Choroid plexus epithelial cell (primary cell): ENCODE measurements around the gene HPCAL1.

Source experiments
- DNase-seq: peaks from one replicate; pipeline ENCODE4 v3.0.0-alpha.2; 2010; ENCODE audit warnings: low read depth
- H3K4me3 ChIP-seq: 2 replicates; pipeline ENCODE4 v1.5.1; 2011; ENCODE audit warnings: low read depth, mild to moderate bottlenecking, control low read depth, low read length, moderate library complexity
- CTCF ChIP-seq: conservative IDR thresholded peaks from 2 replicates; pipeline ENCODE4 v1.5.1; 2011; ENCODE audit warnings: low read depth, mild to moderate bottlenecking, control low read depth, inconsistent platforms, low read length, moderate library complexity

Gene HPCAL1

GRCh38 chr2:10471046-10471571, 168.4 kb downstream of the HPCAL1 start:
- DNase-seq, result no peak
- no peak overlapping the region for H3K4me3 ChIP-seq
- TF ChIP-seq CTCF, result no peak

GRCh38 chr2:10471955-10472354, 169.3 kb downstream of the HPCAL1 start:
- TF ChIP-seq CTCF, result no peak
- DNase-seq, result no peak
- H3K4me3 ChIP-seq, result no peak overlapping the region

GRCh38 chr2:10473121-10473756, 170.5 kb downstream of the HPCAL1 start:
- no peak for TF ChIP-seq CTCF
- no peak overlapping the region for H3K4me3 ChIP-seq
- DNase-seq, result no peak

- no peak for DNase-seq
- no peak for TF ChIP-seq CTCF
- H3K4me3 ChIP-seq, result no peak overlapping the region
Measured at GRCh38 chr2:10475221-10475722, 172.6 kb downstream of the HPCAL1 start.

GRCh38 chr2:10475811-10476660, 173.3 kb downstream of the HPCAL1 start:
- no peak for TF ChIP-seq CTCF
- no peak overlapping the region for H3K4me3 ChIP-seq
- DNase-seq, result no peak

- H3K4me3 ChIP-seq, result no peak overlapping the region
- no peak for TF ChIP-seq CTCF
- DNase-seq, result no peak
Measured at GRCh38 chr2:10476723-10477442, 174.2 kb downstream of the HPCAL1 start.
